ENCODE results near the gene KCNAB1.

DNA sequence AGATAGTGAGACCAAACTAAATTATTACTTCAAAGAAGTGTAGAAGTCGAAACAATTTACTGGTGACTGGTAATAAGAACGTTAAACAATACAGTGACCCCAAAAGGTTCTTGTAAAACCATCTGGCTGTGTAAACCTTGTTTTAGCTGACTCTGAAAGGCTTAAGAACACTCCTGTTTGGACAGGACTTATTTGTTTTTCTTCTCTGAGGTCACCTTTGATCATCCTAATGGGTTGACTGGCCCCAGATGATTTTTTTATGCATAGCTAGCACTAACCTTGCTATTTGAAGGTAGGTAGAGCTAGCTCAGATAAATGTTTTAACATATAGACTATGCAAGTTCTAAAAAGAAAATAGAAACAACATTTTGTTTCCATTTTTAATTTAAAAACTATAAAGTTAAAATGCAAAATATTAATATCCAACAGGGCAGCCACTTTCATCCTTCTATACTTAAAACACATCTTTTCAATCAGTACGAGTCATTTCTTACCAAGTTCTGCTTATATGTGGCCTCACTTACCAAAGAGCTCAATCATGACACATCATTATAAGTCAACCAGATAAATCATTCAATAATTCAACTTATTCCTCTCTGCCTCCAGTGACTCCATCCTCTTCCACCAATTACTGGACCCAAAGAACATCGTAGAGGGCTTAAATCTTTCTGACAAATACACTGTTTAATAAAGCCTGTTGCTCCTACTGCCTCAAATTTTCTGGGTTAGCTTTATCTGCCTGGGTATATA lies 275.8 kb downstream of the KCNAB1 start:
- TF ChIP-seq CTCF (conservative IDR thresholded peaks at IDR 0.05; ENCODE audit: low read depth, low read length): no peak
- no peak for TF ChIP-seq EZH2 (IDR thresholded peaks at IDR 0.05; ENCODE audit: borderline replicate concordance, low read depth, low read length, poor library complexity, severe bottlenecking)
